HG03521 (cell line): Measurements from ENCODE around the gene SGPP1.
A peak's percentile ranks its signal among the peaks of the same experiment; 100 is the strongest.
"Not testable (repeated sequence)": the region's sequence is repeated elsewhere in the genome, so short reads cannot be mapped to it uniquely, and the experiment has no call there.

Experiments used
- ATAC-seq: cut with Tn5 transposase; IDR thresholded peaks from one replicate; pipeline ENCODE4 v1.9.1; 2021; ENCODE audit warnings: mild to moderate bottlenecking, moderate library complexity; ENCODE audit not compliant: unreplicated experiment

The SGPP1 gene

DNA sequence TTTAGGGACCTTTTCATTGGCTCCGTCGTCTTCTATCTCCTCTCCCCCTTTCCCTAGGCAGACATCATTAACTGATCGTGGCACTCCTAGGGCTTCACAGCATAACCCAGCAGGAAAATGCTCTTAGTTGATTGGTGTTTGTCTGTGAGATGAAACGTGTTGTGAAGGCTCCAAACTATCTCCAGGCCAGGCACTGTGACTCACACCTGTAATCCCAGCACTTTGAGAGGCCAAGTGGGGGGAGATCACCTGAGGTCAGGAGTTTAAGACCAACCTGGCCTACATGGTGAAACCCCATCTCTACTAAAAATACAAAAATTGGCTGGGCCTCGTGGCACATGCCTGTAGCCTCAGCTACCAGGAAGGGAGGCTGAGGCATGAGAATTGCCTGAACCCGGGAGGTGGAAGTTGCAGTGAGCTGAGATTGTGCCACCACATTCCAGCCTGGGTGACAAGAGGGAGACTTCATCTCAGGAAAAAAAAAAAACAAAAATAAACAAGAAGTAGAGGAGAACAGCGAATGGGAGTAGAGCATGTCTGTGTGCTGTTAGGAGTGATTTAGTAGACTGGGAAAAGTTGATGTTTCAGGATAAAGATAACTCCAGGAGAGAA is 53.9 kb downstream of the SGPP1 start:
- no peak for ATAC-seq

DNA sequence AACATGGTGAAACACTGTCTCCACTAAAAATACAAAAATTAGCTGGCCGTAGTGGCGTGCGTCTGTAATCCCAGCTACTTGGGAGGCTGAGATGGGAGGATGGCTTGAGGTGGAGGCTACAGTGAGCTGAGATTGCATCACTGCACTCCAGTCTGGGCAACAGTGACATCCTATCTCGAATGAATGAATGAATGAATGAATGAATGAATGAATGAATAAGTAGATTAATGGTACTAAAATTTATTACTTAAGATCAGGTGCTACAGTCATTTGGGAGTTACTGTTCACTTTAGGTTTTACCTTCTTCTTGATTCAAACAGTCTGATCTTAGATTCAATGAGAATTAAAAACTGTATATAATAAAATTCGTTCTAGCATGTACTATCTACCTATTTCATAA is 54.6 kb downstream of the SGPP1 start:
- no peak for ATAC-seq

DNA sequence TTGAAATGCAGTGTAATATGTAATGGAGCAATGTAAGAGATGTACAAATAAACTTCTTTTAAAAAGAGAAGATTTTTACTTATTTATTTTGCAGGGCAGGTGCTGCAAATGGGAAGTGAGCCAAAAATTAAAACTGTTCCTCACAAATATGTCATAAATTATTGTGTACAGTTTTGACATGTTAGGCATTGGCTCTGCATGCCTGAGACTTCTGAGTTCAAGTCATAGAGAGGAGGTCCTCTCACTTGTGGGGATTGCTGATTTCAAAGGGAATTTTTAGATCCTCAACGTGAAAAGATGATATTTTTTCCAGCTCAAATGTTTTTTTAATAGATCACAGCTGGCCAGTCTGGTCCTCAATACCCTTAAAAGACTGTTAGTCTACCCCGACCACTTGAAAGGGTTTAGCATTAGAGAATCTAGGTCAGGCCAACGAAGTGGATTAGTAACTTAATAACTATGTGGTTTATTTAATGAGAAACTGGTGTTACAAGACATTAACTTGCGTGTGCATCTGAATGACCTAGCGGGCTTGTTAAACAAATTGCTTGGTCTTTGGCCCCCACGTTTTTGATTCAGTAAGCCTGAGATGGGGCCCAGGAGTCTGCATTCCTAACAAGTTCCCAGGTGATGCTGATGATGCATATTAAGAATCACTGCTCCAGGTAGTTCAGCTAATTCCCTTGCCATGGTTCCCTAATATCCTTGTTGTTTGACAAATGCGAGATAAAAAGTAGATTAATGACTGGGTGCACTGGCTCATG is 55.3 kb downstream of the SGPP1 start:
- ATAC-seq = no peak

DNA sequence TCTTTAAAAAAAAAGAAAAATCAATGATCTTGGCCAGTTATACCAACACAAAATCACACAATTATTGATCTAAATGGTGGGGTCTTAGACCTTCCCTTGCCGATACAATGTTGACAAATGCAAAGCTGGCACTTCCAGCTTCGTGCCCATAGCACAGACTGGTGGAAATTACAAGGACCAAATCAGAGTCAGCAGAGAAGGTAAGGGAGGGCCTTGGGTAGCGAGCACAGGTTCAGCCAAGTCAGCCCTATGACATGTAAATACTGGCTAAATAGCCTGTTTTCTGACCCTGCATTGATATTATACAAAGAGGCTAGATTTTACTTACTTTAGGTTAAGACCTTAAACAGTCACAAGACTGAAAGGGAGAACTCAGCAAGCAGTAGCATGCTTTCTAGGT is 55.9 kb downstream of the SGPP1 start:
- no peak for ATAC-seq

DNA sequence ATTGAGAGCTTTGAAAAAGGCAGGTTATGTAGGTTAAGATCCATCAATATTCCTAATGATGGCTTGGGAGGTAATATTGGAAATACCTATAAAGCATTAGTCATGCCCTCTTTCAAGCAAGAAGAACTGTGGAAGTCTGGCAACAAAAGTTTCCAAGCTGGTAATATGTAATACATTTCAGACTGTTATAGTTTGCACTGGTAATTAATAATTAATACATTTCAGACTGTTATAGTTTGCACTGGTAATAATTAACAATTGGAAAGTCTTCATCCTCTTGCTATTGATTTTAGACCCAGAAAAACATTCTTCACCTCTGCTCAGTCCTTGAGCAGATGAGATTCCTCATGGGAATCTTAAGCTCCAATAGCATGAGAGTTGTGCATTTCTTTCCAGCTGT is 57.2 kb downstream of the SGPP1 start:
- ATAC-seq = no peak

DNA sequence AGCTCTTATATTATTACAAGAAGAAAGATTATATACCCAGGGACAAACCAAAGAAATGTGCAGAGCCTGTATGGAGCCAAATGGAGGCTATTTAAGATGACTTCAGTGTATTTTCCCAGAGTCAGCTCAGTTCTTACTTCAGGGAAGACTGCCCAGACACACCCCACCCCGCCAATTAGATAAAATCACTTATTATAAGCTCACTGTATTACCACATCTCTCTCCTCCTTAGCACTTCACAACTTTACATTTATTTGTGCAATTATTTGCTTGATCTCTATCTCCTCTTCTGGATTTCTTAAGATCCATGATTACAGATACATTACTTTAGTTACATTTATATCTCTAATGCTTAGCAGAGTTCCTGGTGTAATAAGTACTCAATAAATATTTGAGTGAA is 61.5 kb downstream of the SGPP1 start:
- no peak for ATAC-seq

DNA sequence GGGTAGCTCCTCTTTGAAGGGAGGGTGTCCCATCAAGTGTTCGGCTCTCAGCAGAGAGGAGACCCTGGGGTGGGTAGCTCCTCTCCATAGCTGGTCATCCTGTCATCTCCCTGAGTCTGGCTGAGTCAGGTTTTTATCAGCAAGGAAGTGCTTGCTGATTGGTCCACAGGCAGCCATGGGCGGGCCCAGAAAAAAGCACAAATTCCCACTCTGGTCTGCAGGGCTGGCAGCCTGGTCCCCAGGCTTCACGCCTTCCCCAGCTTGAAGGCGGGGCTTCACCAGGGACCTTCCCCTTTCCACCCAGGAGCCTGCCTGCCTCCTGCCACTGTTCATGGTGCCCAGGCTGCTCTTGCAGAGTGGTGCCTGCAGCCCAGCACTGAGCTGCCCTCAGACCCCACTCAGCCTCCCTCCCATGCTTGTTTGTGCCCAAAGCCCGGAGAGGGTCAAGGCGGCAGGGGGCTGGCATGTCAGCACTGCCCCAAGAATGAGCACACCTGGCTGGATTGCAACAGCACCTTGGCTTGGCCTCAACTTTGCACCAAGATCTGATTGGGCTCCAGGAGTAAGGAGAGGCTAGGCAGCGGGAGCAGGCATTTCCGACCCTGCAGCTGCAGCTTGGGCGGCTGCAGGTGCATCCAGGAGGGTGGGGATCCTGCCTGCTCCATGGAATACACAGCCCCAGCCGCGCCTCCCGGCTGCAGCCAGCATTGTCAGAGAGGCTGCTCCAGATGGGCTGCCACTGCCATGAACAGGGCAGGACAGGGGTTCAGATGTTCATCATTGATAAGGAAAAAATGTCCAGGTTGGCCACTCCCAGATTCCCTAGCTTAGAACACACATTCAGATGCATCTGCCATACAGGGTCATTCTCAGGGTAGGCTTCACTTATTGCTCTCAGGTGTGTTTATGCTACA is 64.2 kb downstream of the SGPP1 start:
- ATAC-seq = no peak

DNA sequence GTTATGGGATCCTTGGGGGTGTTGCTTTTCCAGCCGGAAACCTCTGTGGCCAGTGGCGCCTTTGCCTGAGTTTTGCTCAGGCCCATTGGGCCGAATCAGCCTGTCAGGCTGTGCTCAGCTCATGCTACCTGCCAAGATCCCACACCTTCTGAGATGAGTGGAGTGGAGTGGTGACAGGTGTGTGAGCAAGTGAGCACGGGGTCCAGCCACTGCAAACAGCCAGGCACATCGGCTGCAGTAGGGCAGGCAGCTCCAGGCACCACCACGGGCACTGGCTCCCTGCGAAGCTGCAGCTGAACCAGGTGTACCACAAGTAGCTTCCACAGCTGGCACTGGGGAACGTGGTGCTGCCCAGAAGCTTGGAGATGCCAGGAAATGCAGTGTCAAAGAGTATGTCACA is 65.1 kb downstream of the SGPP1 start:
- ATAC-seq = no peak

DNA sequence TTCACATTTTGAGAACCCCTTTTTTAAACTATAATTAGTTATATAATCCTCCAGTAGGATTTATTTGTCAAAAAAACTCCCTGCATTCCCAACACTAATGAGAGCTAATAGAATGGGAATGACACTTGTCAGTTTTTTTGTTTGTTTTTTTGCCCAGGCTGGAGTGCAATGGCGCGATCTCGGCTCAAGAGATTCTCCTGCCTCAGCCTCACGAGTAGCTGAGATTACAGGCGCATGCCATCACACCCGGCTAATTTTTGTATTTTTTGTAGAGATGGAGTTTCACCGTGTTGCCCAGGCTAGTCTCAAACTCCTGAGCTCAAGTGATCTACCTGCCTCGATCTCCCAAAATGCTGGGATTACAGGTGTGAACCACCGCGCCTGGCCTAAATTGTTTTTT is 66.0 kb downstream of the SGPP1 start:
- ATAC-seq = not testable (repeated sequence)

DNA sequence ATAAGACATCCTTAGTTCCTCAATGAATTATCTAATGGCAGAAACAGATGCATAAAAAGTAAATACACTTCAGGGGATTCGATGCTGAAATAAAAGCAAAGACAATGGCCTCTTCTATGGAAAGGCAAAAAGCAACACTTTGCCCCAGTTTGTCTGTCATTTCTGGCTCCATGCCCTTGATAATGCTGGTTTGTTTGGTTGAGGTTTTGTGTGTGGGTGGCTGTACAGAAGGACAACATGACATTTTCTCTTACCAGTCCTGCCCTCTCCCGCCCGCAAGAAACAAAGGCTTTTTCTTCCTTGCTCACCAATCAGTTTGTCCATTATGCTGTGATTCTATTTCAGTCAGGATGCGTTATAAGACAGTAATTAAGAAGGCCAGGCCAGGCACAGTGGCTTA is 68.1 kb downstream of the SGPP1 start:
- ATAC-seq = no peak

DNA sequence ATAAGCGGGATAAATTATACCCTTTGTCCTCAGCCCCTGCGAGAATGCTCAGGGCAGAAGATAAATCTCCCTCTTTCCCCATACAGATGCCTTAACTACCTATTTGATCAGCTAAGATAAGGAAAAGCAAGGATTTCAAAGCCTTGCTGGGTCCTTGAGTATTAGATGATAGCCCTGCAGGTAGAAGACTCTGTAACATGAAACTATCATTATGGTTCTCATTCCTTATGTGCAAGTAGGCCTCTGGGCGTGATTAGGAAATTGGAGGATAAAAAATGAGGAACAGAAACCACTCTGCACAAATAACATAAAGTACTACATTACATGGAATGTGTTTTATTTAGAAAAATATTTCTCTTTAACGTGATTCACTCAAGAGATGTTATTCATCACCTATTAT is 71.7 kb downstream of the SGPP1 start:
- no peak for ATAC-seq

DNA sequence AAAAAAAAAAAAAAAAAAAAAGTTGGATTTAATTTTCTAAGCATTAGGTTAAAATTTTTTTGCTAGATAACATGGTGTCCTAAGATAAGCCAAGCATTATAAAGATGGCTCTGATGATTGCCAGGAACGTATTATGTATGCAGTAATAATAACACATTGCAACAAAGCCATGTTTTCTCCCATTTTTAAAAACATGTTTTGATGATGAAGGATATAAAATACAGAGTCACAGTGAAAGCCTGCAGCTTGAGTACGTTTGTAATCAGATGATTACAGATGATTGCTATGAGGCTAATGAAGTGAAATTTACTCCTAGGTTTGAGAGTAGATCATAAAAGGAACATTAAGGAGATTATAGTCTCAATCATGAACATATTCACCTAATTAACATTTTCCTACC is 72.9 kb downstream of the SGPP1 start:
- ATAC-seq = no peak

DNA sequence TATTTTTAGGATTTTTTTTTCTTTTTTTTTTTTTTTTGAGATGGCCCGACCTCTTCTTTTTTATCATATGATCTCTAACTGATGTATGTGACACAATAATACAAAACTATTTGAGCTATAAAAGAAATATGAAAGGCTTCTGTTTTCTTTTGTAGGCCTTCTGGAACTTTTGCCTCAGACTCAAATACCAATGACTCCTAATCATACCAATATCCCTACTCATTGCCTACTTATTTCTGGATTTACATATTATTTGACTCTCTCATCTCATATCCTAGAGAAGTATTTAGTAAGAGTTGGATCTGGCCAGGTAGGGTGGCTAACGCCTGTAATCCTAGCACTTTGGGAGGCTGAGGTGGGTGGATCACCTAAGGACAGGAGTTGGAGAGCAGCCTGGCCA is 73.5 kb downstream of the SGPP1 start:
- no peak for ATAC-seq

DNA sequence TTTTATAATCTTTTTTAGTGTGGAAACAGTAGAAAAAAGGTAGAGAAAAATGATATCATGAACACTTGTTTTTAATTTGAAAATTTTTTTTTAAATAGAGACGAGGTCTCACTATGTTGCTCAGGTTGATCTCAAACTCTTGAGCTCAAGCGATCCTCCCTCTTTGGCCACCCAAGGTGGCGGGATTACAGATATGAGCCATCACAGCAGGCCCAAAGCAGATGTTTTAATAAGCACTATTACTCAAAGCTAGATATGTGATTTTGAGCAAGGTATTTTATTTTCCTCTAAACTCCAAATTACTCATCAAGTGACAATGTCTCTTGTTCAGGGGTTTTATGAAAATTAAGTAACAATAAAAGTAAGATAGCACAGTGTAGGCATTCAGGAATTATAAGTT is 75.5 kb downstream of the SGPP1 start:
- ATAC-seq = no peak

DNA sequence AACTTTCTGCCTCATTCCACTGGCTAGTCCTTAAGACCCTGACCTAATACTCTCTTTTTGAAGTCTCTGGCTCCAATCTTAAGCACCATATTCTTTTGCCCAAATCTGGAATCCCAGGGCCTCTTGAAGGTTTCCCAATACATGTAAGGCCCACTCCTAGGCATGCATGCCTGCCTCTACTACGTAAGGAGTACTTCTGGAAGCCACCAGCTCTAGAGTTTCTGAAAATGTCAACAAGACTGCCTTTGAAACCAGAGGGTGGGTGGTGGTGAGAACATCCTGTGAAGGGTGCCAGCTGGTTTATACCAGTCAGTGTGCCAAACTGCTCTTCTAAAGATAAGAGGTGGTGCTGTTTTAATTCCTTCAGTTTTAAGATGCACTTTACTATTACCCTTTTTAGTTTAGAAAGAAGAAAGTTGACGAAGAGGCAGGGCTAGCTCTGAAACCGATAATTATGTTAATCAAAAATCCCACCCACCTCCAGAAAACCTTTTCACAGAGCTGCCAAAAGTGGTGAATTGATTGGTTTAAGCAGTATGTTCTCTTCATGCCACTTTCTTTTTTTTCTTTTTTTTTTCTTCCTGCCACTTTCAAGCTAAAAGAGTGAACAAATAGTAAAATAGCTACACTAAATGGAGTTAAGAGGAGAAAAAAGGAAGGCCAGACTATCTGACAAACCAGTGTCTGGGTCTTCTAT is 77.5 kb downstream of the SGPP1 start:
- no peak for ATAC-seq

DNA sequence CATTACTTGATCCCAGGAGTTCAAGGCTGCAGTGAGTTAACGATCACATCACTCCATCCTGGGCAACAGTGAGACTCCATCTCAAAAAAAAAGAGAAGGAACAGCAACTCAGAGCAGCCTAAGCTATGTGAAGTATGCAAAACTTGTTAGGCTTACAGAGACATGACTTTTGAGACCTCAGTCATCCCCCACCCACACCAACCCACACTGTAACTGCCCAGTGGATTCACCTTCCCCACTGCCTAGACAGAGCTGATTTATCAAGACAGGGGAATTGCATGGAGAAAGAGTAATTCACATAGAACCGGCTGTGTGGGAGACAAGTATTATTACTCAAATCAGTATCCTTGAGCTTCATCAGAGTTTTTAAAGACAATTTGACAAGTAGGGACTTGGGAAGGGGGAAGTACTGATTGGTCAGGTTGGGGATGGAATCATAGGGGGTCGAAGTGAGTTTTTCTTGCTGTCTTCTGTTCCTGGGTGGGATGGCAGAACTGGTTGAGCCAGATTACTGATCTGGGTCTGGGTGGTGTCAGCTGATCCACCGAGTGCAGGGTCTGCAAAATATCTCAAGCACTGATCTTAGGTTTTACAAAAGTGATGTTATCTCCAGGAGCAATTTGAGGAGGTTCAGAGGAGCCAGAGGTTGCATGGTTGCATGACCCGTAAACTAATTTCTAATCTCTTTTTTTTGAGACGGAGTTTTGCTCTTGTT is 80.0 kb downstream of the SGPP1 start:
- ATAC-seq = peak; percentile 48

DNA sequence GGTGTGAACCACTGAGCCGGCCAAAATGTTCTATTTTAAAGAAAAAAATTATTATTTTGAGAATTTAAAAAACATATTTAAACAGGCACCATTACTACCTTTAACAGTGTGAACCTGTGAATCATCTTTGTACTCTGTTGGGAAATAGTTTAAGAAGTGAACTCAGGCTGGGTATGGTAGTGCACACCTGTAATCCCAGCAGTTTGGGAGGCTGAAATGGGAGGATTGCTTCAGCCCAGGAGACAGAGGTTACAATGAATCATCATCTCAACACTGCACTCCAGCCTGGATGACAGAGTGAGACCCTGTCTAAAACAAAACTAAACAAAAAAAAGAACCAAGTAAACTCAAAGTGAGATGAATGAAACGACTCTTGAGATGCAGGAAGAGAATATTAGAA is 83.1 kb downstream of the SGPP1 start:
- no peak for ATAC-seq

DNA sequence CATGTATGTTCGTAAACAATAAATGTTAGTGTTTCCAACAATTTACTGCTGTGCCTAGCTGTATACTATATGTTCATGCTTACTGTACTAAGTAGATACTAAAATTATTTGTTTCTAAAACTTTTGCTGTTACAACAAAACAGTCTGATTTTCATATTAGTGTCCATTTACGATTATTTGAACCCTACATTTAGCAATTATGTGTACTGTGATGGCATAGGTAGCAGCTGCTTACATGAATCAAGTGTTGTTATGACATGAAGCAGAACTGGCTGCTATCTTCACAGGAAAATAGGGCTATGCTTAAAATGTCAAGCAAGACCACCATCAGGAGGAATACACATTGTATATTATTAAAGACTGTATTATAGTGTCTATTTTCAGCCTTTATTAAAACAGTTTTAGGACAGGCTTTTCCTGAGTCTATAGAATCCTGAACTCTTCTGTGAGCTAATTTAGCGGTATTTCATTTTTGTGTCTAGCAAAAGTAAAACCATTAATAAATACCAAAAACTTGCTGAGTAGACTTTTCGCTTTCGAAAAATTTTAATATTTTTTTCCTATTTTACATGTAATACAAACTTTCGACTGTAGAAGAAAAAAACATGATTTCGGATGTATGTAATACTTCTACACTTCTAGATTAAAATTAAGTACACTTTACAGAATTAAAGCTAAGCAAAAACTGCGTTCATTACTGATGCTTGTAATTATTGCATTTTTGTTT is 85.0 kb downstream of the SGPP1 start:
- ATAC-seq = no peak

DNA sequence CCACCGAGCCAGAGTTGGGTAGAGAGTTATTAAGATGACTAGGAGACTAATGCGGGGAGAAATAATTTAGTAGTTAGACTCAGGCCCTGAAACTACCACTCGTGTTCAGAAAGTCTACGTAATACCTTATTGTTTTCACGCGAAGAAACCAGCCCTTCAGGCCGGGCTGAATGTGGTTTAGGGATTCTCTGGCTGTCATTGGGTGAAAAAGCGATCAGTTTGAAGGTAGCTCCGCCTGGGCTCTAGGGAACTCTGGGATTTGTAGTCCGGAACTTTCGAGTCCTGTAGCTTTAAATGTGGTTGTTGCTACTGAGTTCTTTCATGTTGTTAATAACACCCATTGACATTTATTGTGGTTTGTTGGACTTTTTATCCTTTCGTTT is 85.6 kb downstream of the SGPP1 start:
- ATAC-seq = peak; percentile 52
